Activated T-helper 1 cell treated with Interleukin-2 at 50 U/mL for 16 hours (primary cell): ENCODE measurements around the gene NCOR2.
"Not testable (repeated sequence)": the region's sequence is repeated elsewhere in the genome, so short reads cannot be mapped to it uniquely, and the experiment has no call there.

ENCODE experiments used
- DNase-seq: peaks from one replicate; pipeline ENCODE4 v3.0.0-alpha.2; 2020; ENCODE audit warnings: low read depth

The NCOR2 gene

GRCh38 chr12:124601706-124602105 is 34.3 kb upstream of the NCOR2 start:
- no peak for DNase-seq

GRCh38 chr12:124599074-124599999 is 31.9 kb upstream of the NCOR2 start:
- no peak for DNase-seq

GRCh38 chr12:124597041-124597440 is 29.6 kb upstream of the NCOR2 start:
- no peak for DNase-seq

- DNase-seq: no peak
Observed at GRCh38 chr12:124595444-124595843, 28.0 kb upstream of the NCOR2 start.

GRCh38 chr12:124594851-124595250 is 27.4 kb upstream of the NCOR2 start:
- no peak for DNase-seq

- DNase-seq: no peak
Observed at GRCh38 chr12:124593851-124594401, 26.5 kb upstream of the NCOR2 start.

GRCh38 chr12:124593176-124593575 is 25.8 kb upstream of the NCOR2 start:
- no peak for DNase-seq

- no peak for DNase-seq
Observed at GRCh38 chr12:124592481-124593160, 25.2 kb upstream of the NCOR2 start.

GRCh38 chr12:124592050-124592449 is 24.6 kb upstream of the NCOR2 start:
- no peak for DNase-seq

- DNase-seq: no peak
Observed at GRCh38 chr12:124590447-124590846, 23.0 kb upstream of the NCOR2 start.

GRCh38 chr12:124588751-124589267 is 21.4 kb upstream of the NCOR2 start:
- DNase-seq: peak; percentile 7

- no peak for DNase-seq
Observed at GRCh38 chr12:124588018-124588634, 20.7 kb upstream of the NCOR2 start.

GRCh38 chr12:124586756-124587155 is 19.3 kb upstream of the NCOR2 start:
- DNase-seq: no peak

GRCh38 chr12:124584494-124584893 is 17.1 kb upstream of the NCOR2 start:
- not testable (repeated sequence) for DNase-seq

- DNase-seq: no peak
Observed at GRCh38 chr12:124583854-124584253, 16.4 kb upstream of the NCOR2 start.

- no peak for DNase-seq
Observed at GRCh38 chr12:124582108-124582424, 14.7 kb upstream of the NCOR2 start.

GRCh38 chr12:124581307-124582107 is 14.1 kb upstream of the NCOR2 start:
- DNase-seq: no peak

GRCh38 chr12:124579921-124580517 is 12.6 kb upstream of the NCOR2 start:
- no peak for DNase-seq

GRCh38 chr12:124578854-124579253 is 11.4 kb upstream of the NCOR2 start:
- DNase-seq: no peak

GRCh38 chr12:124578445-124578844 is 11.0 kb upstream of the NCOR2 start:
- no peak for DNase-seq

GRCh38 chr12:124577986-124578385 is 10.6 kb upstream of the NCOR2 start:
- no peak for DNase-seq
